ENCODE measurements around the gene ANKMY1.

Gene ANKMY1

GRCh38 chr2:240599141-240599583, 41.4 kb upstream of the ANKMY1 start:
- no peak for DNase-seq (ENCODE audit: low read depth)
- no peak for TF ChIP-seq CTCF (IDR thresholded peaks at IDR 0.05; ENCODE audit: insufficient read depth, low read depth, low read length, missing control alignments)
- H3K4me3 ChIP-seq (ENCODE audit: low read depth, low read length) = no peak overlapping the region

DNA sequence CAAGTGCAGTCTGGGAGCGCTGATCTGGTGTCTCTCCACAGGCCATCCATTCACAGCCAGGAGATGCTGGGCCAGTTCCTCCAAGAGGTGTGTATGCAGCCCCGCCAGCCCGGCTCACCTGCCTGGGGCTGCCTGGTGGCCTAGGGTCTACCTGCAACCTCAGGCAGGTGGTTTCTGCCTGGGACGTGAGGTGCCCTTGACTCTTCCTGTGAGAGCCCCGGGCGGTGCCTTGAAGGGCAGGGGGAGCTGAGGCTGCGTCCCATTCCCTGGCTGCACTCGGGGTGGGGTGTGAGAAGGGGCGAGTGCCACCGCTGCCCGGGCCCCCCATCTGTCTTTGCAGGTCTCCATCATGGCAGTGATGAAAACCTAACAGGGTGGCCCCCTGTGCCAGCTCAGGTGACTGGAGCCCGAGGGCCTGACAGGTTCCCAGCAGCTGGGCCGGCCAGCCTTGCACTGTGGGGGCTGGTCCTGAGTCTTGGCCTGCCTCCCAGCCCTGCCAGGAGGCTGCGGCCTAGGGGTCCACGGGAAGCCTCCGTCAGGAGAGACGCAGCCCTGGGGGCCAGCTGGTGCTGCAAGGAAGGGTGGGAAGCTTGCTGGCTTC, 40.6 kb upstream of the ANKMY1 start:
- H3K4me3 ChIP-seq (ENCODE audit: low read depth, low read length) = no peak overlapping the region
- DNase-seq (ENCODE audit: low read depth) = no peak
- no peak for TF ChIP-seq CTCF (IDR thresholded peaks at IDR 0.05; ENCODE audit: insufficient read depth, low read depth, low read length, missing control alignments)

- no peak overlapping the region for H3K4me3 ChIP-seq (ENCODE audit: low read depth, low read length)
- TF ChIP-seq CTCF (IDR thresholded peaks at IDR 0.05; ENCODE audit: insufficient read depth, low read depth, low read length, missing control alignments) = no peak
- DNase-seq (ENCODE audit: low read depth) = no peak
Measured at GRCh38 chr2:240597419-240598181, 39.8 kb upstream of the ANKMY1 start.

DNA sequence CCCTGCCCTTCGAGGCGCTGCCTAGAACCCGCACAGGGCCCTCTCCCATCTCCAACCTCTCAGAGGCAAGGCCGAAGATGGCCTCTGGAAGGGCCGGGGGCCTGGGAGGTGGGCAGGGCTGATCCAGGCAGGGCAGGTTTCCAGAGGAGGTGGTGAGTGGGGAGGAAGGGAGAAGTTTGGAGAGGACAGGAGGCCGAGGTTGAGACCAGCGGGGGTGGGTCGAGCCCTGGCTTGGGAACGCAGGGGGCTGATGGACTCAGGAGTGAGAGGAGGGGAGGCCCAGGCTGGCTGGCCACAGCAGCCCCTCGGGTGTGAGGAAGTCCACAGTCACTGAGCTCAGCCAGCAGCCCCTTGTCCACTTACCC, 39.2 kb upstream of the ANKMY1 start:
- no peak for TF ChIP-seq CTCF (IDR thresholded peaks at IDR 0.05; ENCODE audit: insufficient read depth, low read depth, low read length, missing control alignments)
- H3K4me3 ChIP-seq (ENCODE audit: low read depth, low read length) = no peak overlapping the region
- DNase-seq (ENCODE audit: low read depth) = no peak

DNA sequence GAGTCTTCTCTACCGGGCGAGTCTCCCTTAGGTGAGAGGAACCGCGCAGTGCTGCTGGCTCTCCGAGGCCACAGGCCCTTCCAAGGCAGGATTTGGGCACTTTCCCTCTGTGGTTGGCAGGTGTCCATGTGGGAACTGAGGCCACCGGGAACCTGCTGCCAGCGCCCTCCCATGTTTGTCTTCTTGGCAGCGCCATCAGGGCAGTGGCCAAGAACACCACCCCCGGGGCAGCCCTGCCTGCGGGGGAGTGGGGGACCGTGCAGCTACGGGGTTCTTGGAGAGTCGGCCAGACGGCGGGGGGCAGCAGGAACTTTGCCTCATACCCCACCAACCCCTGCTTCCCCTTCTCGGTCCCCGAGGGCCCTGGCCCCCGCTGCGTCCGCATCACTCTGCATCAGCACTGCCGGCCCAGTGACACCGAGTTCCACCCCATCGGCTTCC, 38.7 kb upstream of the ANKMY1 start:
- H3K4me3 ChIP-seq (ENCODE audit: low read depth, low read length) = no peak overlapping the region
- DNase-seq (ENCODE audit: low read depth) = no peak
- TF ChIP-seq CTCF (IDR thresholded peaks at IDR 0.05; ENCODE audit: insufficient read depth, low read depth, low read length, missing control alignments) = no peak

DNA sequence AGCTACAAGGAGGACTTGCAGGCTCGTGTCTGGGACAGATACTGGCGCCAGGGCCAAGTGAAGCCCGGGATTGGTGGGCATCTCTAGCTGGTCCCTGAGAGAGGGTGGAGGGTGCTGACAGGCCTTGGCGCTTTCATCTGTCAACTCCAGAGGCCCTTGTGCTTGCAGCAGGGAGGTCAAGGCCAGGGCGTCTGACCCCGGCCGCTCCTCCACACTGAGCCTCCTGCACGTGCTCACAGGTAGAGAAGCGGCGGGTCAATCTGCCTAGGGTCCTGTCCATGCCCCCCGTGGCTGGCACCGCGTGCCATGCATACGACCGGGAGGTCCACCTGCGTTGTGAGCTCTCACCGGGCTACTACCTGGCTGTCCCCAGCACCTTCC, 38.3 kb upstream of the ANKMY1 start:
- H3K4me3 ChIP-seq (ENCODE audit: low read depth, low read length) = no peak overlapping the region
- no peak for TF ChIP-seq CTCF (IDR thresholded peaks at IDR 0.05; ENCODE audit: insufficient read depth, low read depth, low read length, missing control alignments)
- DNase-seq (ENCODE audit: low read depth) = no peak
